Activated naive CD8-positive, alpha-beta T cell treated with anti-CD3 and anti-CD28 coated beads, Interleukin-2, amount 50 U/mL, for 16 hours (primary cell): ENCODE measurements around the gene CSNK1G3.

Experiments used
- DNase-seq: peaks from one replicate; pipeline ENCODE4 v3.0.0-alpha.2; 2020; ENCODE audit warnings: low read depth, low spot score

CSNK1G3 gene

GRCh38 chr5:123514615-123515355 is 2.8 kb downstream of the CSNK1G3 start:
- no peak for DNase-seq

- DNase-seq, result no peak
Observed at GRCh38 chr5:123515904-123516303, 3.9 kb downstream of the CSNK1G3 start.

- DNase-seq, result no peak
Observed at GRCh38 chr5:123517476-123517875, 5.5 kb downstream of the CSNK1G3 start.

GRCh38 chr5:123518111-123518510 is 6.1 kb downstream of the CSNK1G3 start:
- no peak for DNase-seq

- no peak for DNase-seq
Observed at GRCh38 chr5:123520677-123521247, 8.8 kb downstream of the CSNK1G3 start.

- DNase-seq, result no peak
Observed at GRCh38 chr5:123524146-123524545, 12.2 kb downstream of the CSNK1G3 start.

GRCh38 chr5:123527190-123527589 is 15.2 kb downstream of the CSNK1G3 start:
- no peak for DNase-seq

GRCh38 chr5:123528065-123528464 is 16.1 kb downstream of the CSNK1G3 start:
- no peak for DNase-seq

GRCh38 chr5:123528878-123529277 is 16.9 kb downstream of the CSNK1G3 start:
- DNase-seq, result no peak

- no peak for DNase-seq
Observed at GRCh38 chr5:123530728-123531127, 18.8 kb downstream of the CSNK1G3 start.

GRCh38 chr5:123535648-123536047 is 23.7 kb downstream of the CSNK1G3 start:
- DNase-seq, result no peak

- DNase-seq, result no peak
Observed at GRCh38 chr5:123537256-123537655, 25.3 kb downstream of the CSNK1G3 start.

- no peak for DNase-seq
Observed at GRCh38 chr5:123537845-123538244, 25.9 kb downstream of the CSNK1G3 start.

- no peak for DNase-seq
Observed at GRCh38 chr5:123538670-123539459, 26.9 kb downstream of the CSNK1G3 start.

- DNase-seq, result no peak
Observed at GRCh38 chr5:123540534-123540933, 28.6 kb downstream of the CSNK1G3 start.

- DNase-seq, result no peak
Observed at GRCh38 chr5:123543438-123543837, 31.5 kb downstream of the CSNK1G3 start.

- DNase-seq, result no peak
Observed at GRCh38 chr5:123545506-123545905, 33.5 kb downstream of the CSNK1G3 start.

GRCh38 chr5:123546657-123547056 is 34.7 kb downstream of the CSNK1G3 start:
- no peak for DNase-seq

- no peak for DNase-seq
Observed at GRCh38 chr5:123549256-123549904, 37.4 kb downstream of the CSNK1G3 start.

- no peak for DNase-seq
Observed at GRCh38 chr5:123554601-123555000, 42.6 kb downstream of the CSNK1G3 start.

GRCh38 chr5:123557907-123558306 is 45.9 kb downstream of the CSNK1G3 start:
- no peak for DNase-seq

GRCh38 chr5:123558762-123559433 is 46.9 kb downstream of the CSNK1G3 start:
- no peak for DNase-seq
